NCI-H1694 (cell line): ENCODE results near the gene IL2RA.

ENCODE experiments used
- DNase-seq: peaks from one replicate; lab custom pipeline; 2025; lab: John Stamatoyannopoulos, UW

The IL2RA gene

DNA sequence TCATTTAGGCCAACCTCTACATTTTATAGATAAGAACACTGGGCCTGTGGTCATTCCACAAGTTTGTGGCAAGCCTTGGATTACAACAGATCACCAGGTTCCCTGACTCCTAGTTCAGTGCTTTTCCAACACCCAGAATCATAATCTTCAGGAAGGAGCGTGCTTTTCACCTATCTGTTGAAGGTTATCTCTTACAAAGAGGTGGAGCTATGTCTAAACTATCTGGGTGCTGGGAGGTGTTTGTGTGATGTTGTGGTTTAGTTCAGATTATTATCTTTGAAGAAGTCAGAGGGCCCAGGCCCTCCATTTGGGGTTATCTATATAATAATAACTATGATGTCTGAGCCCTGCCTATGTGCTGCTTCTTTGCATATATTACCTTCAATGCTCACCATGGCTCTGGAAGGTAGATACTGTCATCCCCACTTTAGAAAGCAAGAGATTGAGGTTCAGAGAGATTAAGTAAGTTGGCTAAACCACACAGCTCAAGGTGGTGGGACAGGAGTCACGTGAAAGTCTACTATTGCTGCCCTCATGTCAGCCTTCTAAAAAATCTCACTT is 24.0 kb downstream of the IL2RA start:
- no peak for DNase-seq

DNA sequence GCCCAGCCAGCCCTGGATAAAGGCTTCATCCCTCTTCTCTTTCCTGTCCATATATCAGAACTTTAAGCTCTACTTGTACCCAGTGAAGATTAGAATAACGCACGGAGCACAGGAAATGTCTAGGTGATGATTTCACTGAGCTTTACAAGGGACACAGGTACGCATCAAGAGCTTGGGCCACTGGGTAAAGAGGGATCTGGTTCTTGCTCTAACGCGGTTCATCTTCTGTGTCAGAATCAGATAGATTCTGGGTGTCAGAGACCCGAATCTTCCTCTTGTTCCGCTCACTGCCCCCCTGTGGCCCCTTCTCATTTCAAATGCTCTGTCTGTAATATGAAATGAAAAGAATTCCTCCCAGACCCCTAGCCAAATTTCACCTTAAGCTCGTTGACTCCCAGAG is 24.7 kb downstream of the IL2RA start:
- no peak for DNase-seq

DNA sequence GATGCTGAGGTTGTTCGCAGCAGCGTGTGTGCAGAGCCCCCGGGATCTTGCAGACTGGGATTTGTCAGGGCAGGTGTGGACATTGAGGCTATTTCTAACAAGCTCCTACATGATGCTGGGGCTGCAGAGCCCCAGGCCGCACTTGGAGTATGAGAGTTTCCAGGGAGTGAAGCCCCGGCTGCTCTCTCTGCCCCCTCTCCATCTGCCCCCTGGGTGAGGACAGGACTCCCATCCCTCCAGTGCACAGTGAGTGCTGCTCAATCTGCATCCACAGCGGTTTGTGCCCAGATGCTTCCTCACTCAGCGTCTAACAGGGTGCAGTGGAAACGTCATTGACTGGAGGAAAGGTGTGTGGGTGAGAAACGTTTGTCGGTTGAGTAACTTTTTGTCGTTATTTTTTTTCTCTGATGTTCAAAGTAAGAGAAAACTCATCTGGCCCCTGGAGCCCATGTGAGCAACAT is 25.3 kb downstream of the IL2RA start:
- no peak for DNase-seq

DNA sequence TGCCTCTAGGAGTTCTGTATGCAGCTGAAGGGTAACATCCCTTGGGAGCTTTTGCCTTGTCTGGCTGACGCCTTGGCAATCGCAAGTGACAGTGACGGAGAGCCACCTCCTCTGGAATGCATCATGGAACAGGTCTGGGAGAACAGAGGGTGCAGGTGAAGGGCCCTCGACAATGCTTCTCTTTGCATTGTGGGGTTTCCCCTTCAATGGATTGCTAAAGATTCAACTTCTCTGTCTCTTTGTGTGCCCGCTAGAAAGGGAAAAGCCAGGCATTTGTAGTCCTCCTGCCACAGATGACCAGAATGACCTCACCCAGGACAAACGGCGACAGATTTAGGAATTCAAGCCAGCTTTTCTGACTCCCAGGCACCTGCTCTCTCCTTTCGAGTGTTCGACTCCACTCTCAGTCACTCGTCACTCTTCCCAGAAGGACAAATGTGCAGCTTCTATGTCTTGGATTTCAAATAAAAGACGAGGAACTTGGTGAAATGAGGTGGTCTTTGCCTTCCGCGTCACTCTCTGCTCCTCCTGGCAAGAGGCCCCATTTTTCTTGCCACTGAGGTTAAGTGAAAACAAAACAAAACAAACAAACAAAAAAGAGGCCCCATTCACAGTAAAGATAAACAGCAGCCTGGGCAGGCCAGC is 26.1 kb downstream of the IL2RA start:
- no peak for DNase-seq

DNA sequence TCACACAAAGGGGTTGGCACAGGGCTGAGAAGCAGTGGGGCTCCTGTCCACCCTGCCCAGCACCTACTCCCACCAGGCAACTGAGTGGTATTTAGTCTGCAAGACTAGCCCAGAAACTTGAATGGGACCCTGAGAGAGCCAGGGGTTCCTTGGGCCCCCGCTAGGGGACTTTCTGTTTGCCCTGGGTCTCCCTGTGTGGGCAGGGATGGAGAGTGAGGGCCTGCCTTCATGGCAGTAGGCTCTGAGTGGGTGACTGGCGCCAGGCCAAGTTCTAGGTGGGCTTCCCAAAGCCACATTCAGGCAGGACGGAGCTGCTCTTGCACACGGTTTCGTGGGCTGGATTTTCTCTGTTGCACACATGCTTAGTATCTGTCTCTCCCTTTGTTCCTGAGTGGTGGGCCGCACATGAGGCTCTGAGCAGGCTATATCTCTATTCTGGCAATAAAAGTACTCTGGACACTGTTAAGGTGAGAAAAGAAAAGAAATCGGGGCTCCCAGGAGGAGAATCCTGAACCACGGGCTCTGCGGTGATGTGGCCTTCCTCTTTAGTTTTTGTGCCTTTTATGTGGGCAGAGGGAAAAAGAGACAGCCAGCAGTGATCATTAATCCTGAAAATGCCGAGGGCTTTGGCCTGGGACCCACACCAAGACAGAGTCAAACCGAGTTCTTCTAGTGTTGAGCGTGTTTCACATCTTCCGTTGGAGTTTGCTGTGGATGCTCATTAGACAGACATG is 26.9 kb downstream of the IL2RA start:
- no peak for DNase-seq

DNA sequence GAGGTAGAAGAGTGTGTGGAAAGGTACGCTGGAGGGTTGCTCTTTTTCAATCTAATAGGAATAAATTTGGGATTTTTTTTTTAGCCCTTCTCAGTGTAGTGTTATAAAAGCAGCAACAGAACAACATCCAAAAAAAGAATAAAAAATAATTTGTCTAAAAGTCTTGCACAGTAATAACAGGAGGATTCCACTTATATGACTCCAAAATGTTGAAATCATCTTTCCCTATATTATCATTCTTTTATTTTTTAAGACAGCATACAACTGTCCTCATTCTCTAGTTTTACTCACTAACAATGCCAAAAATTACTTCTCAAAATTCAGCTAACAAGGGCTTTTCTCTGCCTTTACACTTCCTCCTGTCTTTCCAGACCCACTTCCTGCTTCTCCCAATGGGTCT is 27.8 kb downstream of the IL2RA start:
- no peak for DNase-seq

DNA sequence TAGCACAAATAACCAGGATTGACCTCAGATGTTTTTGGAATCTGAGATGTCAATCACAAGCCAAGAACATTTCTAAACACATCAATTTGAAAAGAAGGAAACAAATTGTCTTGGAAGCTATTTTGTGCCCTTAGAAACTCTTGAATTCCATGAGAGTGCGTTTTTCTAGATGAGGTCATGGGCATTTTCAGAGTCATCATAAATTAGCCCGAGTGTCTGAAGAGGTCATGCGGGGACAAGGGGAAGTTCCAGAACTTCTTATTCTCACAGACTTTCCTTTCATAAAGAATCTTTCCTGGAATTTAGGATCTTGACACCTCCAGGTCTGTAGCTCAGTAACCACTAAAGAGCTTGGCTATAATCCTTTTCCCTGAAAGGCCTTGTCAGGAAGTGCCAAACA is 28.2 kb downstream of the IL2RA start:
- no peak for DNase-seq

DNA sequence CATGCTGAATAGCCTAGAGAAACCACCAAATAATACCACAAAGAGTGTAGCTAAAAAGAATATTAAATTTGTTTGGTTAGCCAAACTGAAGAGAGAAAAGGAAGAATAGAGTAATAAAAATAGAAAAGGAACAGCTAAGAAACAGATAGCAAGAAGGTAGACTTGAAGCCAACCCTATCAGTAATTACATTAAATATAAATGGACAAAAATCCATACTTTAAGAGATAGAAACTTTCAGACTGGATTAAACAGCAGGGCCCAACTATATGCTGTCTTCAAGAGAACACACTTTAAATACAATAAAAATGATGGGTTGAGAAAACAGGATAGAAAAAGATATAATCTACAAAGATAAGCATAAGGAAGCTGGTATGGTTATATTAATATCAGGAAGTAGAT is 31.2 kb downstream of the IL2RA start:
- no peak for DNase-seq

DNA sequence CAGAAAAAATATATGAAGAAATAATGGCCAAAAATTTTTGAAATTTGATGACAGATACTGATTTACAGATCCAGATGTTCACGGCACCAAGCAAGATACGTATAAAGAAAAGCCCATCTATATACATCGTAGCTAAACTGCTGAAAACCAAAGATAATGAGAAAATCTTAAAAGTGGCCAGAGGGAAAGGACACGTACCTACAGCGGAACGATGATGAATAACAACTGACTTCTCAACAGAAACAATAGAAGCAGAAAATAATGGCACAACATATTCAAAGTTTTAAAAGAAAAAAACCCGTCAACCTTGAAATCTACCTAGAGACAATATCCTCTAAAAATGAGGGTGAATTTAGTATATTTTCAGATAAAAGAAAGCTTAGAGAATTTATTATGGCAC is 31.9 kb downstream of the IL2RA start:
- no peak for DNase-seq

DNA sequence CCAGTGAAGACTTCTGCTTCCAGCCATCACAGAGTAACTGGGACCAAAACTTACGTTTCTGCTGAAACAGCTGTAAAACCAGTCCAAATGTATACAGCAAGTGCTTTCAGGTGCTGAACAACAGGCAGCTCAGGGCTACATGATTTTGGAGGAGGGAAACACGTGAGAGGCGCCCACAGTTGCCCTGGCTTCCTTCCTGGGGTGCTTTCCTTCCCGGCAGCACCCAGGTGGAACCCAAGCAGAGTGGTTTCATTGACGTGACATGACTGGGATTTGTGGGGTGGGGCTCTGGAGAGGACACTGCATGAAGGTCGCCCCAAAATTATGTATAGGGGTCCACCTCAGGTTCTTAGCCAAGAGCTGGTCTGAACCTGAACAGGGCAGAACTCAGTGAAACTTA is 34.2 kb downstream of the IL2RA start:
- no peak for DNase-seq

DNA sequence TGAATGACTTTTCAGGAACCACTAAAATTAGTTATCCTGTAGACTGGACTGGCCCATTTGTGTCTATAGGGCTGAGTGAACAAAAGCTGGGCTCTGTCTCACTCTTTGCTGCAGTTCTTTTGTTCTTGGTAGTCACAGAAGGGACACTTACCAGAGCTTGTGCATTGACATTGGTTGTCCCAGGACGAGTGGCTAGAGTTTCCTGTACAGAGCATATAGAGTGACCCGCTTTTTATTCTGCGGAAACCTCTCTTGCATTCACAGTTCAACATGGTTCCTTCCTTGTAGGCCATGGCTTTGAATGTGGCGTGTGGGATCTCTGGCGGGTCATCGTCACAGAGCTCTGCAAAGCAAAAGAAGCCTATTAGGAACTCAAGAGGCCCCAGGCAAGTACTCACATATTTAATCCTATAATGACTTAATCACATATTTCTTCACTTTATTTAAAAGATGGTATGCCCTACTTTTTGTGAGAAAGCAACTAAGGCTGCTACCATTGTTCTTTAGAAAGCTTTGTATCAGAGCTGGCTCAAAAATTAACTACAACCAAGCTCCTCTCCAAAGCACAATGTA is 36.4 kb downstream of the IL2RA start:
- DNase-seq: no peak

DNA sequence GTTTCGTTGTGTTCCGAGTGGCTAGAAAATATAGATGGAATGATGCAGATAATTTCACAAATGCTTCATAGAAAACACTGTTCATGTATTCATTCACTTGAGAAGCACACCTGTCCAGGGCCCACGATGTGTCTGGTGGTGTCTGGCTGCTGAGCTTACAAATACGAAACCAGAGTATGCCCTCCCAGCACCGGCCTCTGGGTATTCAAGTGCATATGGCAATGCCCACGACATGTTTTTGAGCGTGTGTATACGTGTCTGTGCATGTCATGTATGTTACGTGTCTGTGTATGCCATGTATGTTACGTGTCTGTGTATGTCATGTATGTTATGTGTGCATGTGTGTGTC is 37.9 kb downstream of the IL2RA start:
- DNase-seq: no peak

DNA sequence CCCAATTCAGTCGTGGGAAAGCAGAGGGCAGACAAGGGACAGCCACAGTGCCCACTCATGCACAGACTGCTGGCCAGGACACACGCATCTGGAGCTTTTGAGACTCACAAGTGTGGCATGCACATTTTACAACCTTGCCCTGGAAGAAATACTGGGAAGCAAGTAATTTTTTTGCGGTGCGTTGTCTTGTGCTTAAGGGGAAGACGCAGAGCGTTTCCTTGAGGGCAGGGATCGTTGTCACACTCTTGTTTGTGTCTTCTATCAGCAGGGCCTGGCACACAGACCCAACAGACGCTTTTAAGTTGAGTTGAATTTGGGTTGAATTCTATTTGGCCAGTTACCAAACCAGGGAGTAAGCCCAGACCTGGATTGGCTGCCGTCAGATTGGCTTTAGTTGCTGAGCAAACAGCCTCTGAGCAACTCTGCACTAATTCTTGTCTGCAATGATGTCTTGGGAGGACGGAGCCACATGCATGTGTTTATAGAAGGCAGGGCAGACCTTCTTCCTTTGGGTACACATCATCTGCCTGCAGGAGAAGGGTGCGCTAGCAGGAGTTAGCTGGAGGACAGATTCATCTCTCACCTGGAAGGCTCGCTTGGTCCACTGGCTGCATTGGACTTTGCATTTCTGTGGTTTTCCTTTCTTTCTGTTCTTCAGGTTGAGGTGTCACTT is 38.4 kb downstream of the IL2RA start:
- DNase-seq: no peak

DNA sequence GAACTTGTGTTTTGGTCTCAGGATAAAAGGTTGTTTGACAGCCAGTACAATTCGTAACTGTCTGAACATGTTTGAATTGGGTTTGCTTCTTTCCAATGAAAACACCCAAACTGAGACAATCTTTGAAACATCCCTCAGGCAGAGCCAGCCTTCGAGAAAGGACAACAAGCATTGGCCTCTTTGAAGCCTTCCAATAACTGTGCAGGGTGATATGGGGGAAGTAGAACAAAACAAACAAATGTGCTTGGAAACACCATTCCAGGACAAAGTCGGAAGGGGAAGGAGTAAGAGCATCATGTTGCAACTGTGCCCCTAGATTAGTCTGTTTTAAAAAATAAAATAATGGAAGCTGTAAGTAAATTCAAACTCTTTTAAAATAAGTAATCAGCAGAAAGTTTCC is 39.5 kb downstream of the IL2RA start:
- DNase-seq: no peak

DNA sequence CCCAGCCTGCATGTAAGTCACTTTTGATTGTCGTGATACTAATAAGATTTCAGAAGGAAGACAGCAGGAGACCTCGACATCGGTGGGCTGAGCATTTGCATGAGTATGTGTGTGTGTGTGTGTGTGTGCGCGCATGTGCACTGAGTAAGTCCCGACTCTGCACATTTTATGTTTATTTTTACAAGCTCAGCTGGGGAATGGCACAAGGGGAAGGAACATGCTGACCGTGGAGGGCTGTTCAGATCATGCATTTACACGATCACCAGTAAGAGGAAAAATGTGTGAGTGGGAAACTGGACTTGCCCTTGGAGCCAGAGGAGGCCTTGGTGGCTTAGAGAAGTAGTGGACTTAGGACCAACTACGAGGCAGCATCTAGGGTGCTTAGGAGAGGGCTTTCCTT is 41.3 kb downstream of the IL2RA start:
- DNase-seq: no peak

DNA sequence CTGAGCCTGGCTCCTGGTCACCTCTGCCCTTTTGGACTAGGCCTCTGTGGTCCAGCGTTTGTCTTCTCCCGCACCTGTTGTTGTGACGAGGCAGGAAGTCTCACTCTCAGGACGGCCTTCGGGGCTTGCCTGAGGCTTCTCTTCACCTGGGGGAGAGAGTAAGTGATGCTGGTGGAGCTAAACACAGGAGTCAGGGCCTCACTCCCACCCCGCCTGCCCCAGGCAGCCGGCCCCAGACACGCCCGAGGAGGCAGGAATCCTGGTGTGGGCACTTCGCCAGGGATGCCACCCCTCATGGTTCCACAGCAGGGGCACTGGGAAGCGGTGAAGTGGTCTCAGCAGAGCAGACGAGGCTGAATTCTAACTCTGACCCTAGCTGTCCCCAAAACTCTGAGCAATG is 42.4 kb downstream of the IL2RA start:
- no peak for DNase-seq

DNA sequence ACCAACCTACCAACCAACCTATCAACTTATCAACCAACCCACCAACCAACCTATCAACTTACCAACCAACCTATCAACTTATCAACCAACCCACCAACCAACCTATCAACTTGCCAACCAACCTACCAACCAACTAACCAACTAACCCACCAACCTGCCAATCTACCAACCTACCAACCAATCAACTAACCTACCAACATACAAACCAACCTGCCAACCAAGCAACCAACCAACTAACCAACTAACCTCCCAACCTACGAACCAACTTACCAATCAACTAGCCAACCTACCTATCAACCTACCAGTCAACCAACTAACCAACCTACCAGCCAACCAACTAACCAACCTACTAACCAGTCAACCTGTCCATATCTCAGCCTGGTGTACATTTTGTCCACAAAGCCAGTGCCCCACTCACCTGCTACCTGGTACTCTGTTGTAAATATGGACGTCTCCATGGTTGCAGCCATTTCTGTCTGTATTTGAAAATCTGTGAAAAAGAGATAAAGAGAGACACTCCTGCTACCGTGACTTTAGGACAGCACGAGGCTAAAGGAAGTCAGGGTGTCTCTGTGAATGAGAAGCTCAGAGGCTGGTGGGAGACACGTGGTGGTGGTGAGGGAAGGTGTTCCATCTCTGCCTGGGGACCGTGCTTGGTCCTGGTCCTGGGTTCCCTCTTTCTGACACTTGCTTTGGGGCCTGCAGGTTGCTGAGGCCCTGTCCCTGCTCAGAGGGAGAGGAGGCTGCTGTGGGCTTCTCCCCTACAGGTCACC is 43.0 kb downstream of the IL2RA start:
- no peak for DNase-seq

DNA sequence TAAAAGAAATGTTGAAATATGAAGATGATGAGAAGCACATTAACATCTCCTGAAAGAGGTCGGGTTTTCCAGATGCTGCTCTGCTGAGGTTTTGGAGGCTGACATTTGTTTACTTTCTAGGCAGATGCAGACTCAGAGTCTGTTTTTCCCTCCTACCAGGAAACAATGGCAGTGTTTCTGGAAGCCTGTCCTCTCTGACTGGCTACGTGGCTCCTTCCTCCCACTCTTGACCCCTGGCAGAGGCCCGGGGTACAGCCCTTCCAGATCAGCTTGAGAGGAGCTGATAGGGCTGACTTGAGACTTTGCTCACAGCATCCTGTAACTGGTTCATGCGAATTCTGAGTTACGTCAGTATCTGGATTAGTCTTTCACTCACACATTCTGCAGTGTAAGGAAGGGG is 43.7 kb downstream of the IL2RA start:
- no peak for DNase-seq

DNA sequence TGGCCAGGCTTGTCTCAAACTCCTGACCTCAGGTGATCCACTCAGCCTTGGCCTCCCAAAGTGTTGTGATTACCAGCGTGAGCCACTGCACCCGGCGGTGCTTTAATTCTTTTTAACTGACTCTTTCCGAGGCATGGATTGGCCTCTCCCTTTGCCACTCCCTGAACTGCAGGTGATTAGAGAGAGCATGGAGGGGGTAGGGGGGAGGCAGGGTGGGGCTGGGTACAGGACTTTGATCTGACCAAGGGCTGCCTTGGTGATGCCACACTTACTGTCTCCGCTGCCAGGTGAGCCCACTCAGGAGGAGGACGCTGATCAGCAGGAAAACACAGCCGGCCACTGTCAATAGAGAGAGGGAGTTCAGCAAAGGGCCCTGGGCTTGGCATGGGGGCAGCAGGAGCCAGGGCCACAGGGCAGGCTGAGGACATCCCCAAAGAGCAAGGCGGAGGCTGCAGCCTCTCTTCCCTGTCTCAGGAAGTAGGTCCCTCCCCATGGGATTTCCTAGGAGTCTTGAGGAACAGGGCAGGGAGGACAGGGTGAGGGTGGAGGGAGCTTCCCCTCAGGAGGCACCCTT is 44.3 kb downstream of the IL2RA start:
- no peak for DNase-seq

DNA sequence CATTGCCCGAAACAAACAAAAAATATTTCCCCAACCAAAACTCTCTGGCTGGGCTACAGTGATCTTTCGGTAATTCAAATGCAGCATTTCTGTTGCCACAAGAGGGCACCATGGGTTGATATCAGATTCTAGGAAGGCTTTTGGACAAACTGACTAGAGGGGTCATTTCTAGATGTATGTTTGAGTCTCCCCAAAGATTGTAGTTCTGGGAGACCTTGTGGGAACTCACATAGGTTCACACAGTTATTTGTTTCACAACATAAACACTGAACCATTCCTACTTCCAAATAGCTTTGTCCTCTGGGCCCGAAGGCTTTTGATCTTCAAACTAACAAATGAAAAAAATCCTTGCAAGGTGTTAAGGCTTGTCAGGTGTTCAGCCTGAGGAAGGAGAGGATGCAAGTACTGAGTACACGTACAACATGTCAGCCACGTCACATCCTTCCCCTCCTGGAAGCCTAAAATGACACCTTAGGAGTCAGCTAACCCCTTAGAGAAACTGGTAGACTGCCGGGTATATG is 47.9 kb downstream of the IL2RA start:
- DNase-seq: peak; percentile 11

DNA sequence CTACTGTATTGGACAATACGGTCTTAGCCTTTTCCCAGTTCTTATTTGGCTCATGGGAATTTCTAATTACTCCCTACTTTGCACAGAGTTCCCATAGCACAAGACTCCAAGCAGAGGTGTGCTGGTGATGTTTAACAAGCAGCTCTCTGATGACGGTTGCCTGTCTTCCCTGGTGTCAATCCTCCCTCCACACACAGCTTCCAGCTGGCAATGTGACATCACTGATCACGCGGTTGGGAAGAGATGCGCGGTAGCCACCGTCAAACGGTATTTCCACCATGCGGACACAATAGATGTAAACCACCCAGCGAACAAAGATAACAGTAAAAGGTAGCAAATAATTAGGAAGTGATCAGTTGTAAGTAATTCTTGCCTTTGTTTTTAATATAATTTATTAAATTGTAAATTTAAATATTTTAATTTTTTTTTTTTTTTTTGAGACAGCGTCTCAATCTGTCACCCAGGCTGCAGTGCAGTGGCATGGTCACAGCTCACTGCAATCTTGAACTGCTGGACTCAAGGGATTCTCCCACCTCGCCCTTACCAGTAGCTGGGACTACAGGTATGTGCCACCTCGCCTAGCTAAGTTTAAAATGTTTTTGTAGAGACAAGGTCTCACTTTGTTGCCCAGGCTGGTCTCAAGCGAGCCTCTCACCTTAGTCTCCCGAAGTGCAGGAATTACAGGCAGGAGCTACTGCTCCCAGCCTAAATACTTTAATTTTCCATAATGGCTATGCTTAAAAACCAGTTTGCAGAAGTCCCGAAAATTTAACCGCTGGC is 48.6 kb downstream of the IL2RA start:
- DNase-seq: no peak
